SK-N-SH treated with all-trans-retinoic acid at 6 μM for 48 hours (cell line): ENCODE measurements around the gene KAT2B.

Source experiments
- ATAC-seq: fragments of 200-7000 bp; cut with Tn5 transposase; 3 replicates; pipeline ENCODE4 v1.9.1; 2020; ENCODE audit warnings: mild to moderate bottlenecking, moderate library complexity
- ARNTL ChIP-seq: fragments of 450-650 bp; formaldehyde crosslinking; IDR thresholded peaks from 2 replicates; pipeline ENCODE4 v1.5.0; 2020; ENCODE audit warnings: low read depth, mild to moderate bottlenecking, moderate library complexity, borderline replicate concordance
- CREB5 ChIP-seq: fragments of 250-450 bp; sonication (Bioruptor Pico); IDR thresholded peaks from 2 replicates; pipeline ENCODE4 v1.5.1; 2020; ENCODE audit warnings: low read depth, mild to moderate bottlenecking, moderate library complexity
- CSRNP3 ChIP-seq: fragments of 250-450 bp; sonication (Bioruptor Pico); IDR thresholded peaks from 2 replicates; pipeline ENCODE4 v1.5.1; 2021; ENCODE audit warnings: mild to moderate bottlenecking, moderate library complexity
- ESRRG ChIP-seq: fragments of 250-450 bp; sonication (Bioruptor Pico); IDR thresholded peaks from 2 replicates; pipeline ENCODE4 v1.6.1; 2021; ENCODE audit warnings: mild to moderate bottlenecking
- GLIS3 ChIP-seq: fragments of 250-450 bp; sonication (Bioruptor Pico); IDR thresholded peaks from 2 replicates; pipeline ENCODE4 v1.5.0; 2020; ENCODE audit warnings: mild to moderate bottlenecking, moderate library complexity
- ISL1 ChIP-seq: fragments of 250-450 bp; sonication (Bioruptor Pico); IDR thresholded peaks from 2 replicates; pipeline ENCODE4 v2.1.2; 2022; ENCODE audit warnings: mild to moderate bottlenecking, moderate library complexity
- OSR1 ChIP-seq: fragments of 250-450 bp; sonication (Bioruptor Pico); IDR thresholded peaks from 2 replicates; pipeline ENCODE4 v1.8.0; 2022; ENCODE audit warnings: moderate library complexity, mild to moderate bottlenecking, inconsistent platforms
- PATZ1 ChIP-seq: fragments of 250-450 bp; sonication (Bioruptor Pico); IDR thresholded peaks from 2 replicates; pipeline ENCODE4 v1.8.0; 2020; ENCODE audit warnings: mild to moderate bottlenecking, moderate library complexity, borderline replicate concordance
- RARB ChIP-seq: fragments of 250-450 bp; sonication (Bioruptor Pico); IDR thresholded peaks from 2 replicates; pipeline ENCODE4 v1.8.0; 2021; ENCODE audit warnings: mild to moderate bottlenecking, moderate library complexity
- TCF4 ChIP-seq: fragments of 250-450 bp; sonication (Bioruptor Pico); IDR thresholded peaks from 2 replicates; pipeline ENCODE4 v1.8.0; 2021; ENCODE audit warnings: mild to moderate bottlenecking, moderate library complexity, borderline replicate concordance
- TOX ChIP-seq: fragments of 250-450 bp; sonication (Bioruptor Pico); IDR thresholded peaks from 2 replicates; pipeline ENCODE4 v1.8.0; 2021; ENCODE audit warnings: mild to moderate bottlenecking, moderate library complexity, borderline replicate concordance
- TSHZ2 ChIP-seq: fragments of 250-450 bp; sonication (Bioruptor Pico); IDR thresholded peaks from 2 replicates; pipeline ENCODE4 v1.5.0; 2020; ENCODE audit warnings: mild to moderate bottlenecking, moderate library complexity
- ZC3H10 ChIP-seq: fragments of 250-450 bp; sonication (Bioruptor Pico); IDR thresholded peaks from 2 replicates; pipeline ENCODE4 v1.5.1; 2021; ENCODE audit warnings: mild to moderate bottlenecking, moderate library complexity
- ZFP3 ChIP-seq: fragments of 250-450 bp; sonication (Bioruptor Pico); IDR thresholded peaks from 2 replicates; pipeline ENCODE4 v1.5.0; 2020; ENCODE audit warnings: mild to moderate bottlenecking, moderate library complexity
- ZFP30 ChIP-seq: fragments of 450-650 bp; formaldehyde crosslinking; IDR thresholded peaks from 2 replicates; pipeline ENCODE4 v1.5.0; 2022; ENCODE audit warnings: mild to moderate bottlenecking, moderate library complexity
- ZNF8 ChIP-seq: fragments of 450-650 bp; formaldehyde crosslinking; IDR thresholded peaks from 2 replicates; pipeline ENCODE4 v1.5.0; 2020; ENCODE audit warnings: mild to moderate bottlenecking, moderate library complexity

Gene KAT2B

GRCh38 chr3:20052851-20053250, 12.6 kb downstream of the KAT2B start:
- TF ChIP-seq CSRNP3 (CRISPR knock-in tag) (no peak), ZC3H10 (CRISPR knock-in tag) (no peak), OSR1 (CRISPR knock-in tag) (no peak), ARNTL (no peak), RARB (CRISPR knock-in tag) (no peak)
- ATAC-seq: no peak

GRCh38 chr3:20054549-20054987, 14.3 kb downstream of the KAT2B start:
- peak; percentile 83 for ATAC-seq
- TF ChIP-seq ZFP30 (CRISPR knock-in tag) (no peak), CREB5 (CRISPR knock-in tag) (no peak), ESRRG (no peak), ARNTL (no peak), PATZ1 (CRISPR knock-in tag) (0 out of 2 replicates have a peak, but pooled peaks have one; percentile 40), GLIS3 (CRISPR knock-in tag) (0 out of 2 replicates have a peak, but pooled peaks have one; percentile 27), ISL1 (CRISPR knock-in tag) (peak; percentile 83), TSHZ2 (CRISPR knock-in tag) (no peak), ZFP3 (CRISPR knock-in tag) (peak; percentile 77), TOX (CRISPR knock-in tag) (peak; percentile 56; the same call in 1 of the 2 replicates)

GRCh38 chr3:20055020-20055775, 15.0 kb downstream of the KAT2B start:
- ATAC-seq: peak; percentile 39
- TF ChIP-seq ISL1 (CRISPR knock-in tag): no peak
- TF ChIP-seq TSHZ2 (CRISPR knock-in tag): 0 out of 2 replicates have a peak, but pooled peaks have one; percentile 49

- ATAC-seq: no peak
- TF ChIP-seq RARB (CRISPR knock-in tag) (no peak), ZNF8 (no peak), ZFP30 (CRISPR knock-in tag) (no peak), ISL1 (CRISPR knock-in tag) (no peak), TCF4 (CRISPR knock-in tag) (peak; percentile 38; the same call in 1 of the 2 replicates)
Measured at GRCh38 chr3:20055842-20056241, 15.6 kb downstream of the KAT2B start.
